Neural crest cell (in vitro differentiated cells): Measurements from ENCODE around the gene ATP7A. TPM values are rescaled to one million over a fixed set of nuclear protein-coding genes. Genes with fewer than 3 reads are reported as not detected.
"Not testable (repeated sequence)": the region's sequence is repeated elsewhere in the genome, so short reads cannot be mapped to it uniquely, and the experiment has no call there.

Source experiments
- DNase-seq: peaks from one replicate; pipeline ENCODE4 v3.0.0; 2021; ENCODE audit warnings: low read depth, mixed read lengths, low spot score
- H3K27ac Mint-ChIP-seq: one replicate; pipeline ENCODE4 v1.8.0; 2021; ENCODE audit warnings: mild to moderate bottlenecking, mixed read lengths; ENCODE audit not compliant: unreplicated experiment
- H3K27me3 Mint-ChIP-seq: 2 replicates; pipeline ENCODE4 v1.8.0; 2021; ENCODE audit warnings: low read depth, mild to moderate bottlenecking, mixed read lengths
- H3K36me3 Mint-ChIP-seq: 2 replicates; pipeline ENCODE4 v1.8.0; 2021; ENCODE audit warnings: low read depth, mild to moderate bottlenecking, mixed read lengths
- H3K4me1 Mint-ChIP-seq: 2 replicates; pipeline ENCODE4 v1.8.0; 2021; ENCODE audit warnings: mixed read lengths
- H3K4me3 Mint-ChIP-seq: one replicate; pipeline ENCODE4 v1.8.0; 2021; ENCODE audit warnings: mild to moderate bottlenecking, mixed read lengths
- H3K9me3 Mint-ChIP-seq: 2 replicates; pipeline ENCODE4 v1.8.0; 2021; ENCODE audit warnings: mixed read lengths
- total RNA-seq: library from RNA; stranded (reverse); gene quantifications from 2 replicates; pipeline ENCODE4 v1.2.1, GENCODE V29; 2021
- TF ChIP-seq, protein P1 (sequence below): fragments of 200-600 bp; sonication (generic); conservative IDR thresholded peaks from 2 replicates; pipeline ENCODE4 v1.5.0; 2021; ENCODE audit warnings: antibody characterized with exemption, mild to moderate bottlenecking

ATP7A gene
- total RNA-seq, 1 donor from 2014 or later: 9.3 TPM

DNA sequence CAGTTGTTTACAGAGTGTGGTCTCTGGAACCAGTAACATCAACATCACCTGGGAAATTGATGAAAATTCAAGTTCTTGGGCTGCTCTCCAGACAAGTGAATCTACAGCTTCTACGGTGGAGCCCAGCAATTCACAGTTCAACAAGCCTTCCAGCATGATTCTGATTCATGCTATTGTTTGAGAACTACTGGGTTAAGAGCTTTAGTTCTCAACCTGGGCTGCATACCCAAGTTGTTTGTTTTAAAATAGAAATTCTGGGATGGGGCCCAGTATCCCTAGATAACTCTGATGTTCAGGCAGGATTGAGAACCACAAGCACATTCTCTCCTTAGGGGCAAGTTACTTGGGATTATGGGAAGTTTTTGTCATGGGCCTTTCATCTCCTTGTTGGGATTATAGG, 155.6 kb downstream of the ATP7A start:
- DNase-seq: no peak
- H3K27ac Mint-ChIP-seq: no peak overlapping the region
- no peaks in the 10 kb centered on the region for H3K36me3 Mint-ChIP-seq
- H3K4me3 Mint-ChIP-seq: no peak overlapping the region
- H3K4me1 Mint-ChIP-seq: no peaks in the 10 kb centered on the region
- no peaks in the 10 kb centered on the region for H3K27me3 Mint-ChIP-seq
- TF ChIP-seq, protein P1, sequence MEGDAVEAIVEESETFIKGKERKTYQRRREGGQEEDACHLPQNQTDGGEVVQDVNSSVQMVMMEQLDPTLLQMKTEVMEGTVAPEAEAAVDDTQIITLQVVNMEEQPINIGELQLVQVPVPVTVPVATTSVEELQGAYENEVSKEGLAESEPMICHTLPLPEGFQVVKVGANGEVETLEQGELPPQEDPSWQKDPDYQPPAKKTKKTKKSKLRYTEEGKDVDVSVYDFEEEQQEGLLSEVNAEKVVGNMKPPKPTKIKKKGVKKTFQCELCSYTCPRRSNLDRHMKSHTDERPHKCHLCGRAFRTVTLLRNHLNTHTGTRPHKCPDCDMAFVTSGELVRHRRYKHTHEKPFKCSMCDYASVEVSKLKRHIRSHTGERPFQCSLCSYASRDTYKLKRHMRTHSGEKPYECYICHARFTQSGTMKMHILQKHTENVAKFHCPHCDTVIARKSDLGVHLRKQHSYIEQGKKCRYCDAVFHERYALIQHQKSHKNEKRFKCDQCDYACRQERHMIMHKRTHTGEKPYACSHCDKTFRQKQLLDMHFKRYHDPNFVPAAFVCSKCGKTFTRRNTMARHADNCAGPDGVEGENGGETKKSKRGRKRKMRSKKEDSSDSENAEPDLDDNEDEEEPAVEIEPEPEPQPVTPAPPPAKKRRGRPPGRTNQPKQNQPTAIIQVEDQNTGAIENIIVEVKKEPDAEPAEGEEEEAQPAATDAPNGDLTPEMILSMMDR: no peak
- H3K9me3 Mint-ChIP-seq: peaks cover 4% of the 10 kb centered on the region

DNA sequence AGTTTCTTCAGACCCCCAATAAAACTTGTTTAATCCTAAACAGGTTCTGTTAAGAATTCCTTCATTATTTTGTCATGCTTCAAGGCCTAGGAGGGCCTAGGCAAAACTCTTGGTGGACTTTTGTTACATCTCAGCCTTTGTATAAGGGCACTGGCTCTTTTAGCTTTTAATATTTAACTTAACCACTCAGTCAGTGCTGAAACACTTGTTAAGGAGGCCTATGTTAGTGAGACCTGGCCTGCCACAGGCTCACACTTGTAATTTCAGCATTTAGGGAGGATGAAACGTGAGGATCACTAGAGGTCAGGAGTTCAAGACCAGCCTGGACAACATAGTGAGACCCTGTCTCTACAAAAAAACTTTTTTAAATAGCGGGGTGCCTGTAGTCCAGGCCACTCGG, 160.8 kb downstream of the ATP7A start:
- H3K4me3 Mint-ChIP-seq: no peak overlapping the region
- H3K27ac Mint-ChIP-seq: no peak overlapping the region
- no peak for DNase-seq
- TF ChIP-seq, protein P1: no peak
- H3K36me3 Mint-ChIP-seq: peaks cover 4% of the 10 kb centered on the region
- no peaks in the 10 kb centered on the region for H3K4me1 Mint-ChIP-seq
- H3K9me3 Mint-ChIP-seq: peaks cover 11% of the 10 kb centered on the region
- H3K27me3 Mint-ChIP-seq: no peaks in the 10 kb centered on the region

DNA sequence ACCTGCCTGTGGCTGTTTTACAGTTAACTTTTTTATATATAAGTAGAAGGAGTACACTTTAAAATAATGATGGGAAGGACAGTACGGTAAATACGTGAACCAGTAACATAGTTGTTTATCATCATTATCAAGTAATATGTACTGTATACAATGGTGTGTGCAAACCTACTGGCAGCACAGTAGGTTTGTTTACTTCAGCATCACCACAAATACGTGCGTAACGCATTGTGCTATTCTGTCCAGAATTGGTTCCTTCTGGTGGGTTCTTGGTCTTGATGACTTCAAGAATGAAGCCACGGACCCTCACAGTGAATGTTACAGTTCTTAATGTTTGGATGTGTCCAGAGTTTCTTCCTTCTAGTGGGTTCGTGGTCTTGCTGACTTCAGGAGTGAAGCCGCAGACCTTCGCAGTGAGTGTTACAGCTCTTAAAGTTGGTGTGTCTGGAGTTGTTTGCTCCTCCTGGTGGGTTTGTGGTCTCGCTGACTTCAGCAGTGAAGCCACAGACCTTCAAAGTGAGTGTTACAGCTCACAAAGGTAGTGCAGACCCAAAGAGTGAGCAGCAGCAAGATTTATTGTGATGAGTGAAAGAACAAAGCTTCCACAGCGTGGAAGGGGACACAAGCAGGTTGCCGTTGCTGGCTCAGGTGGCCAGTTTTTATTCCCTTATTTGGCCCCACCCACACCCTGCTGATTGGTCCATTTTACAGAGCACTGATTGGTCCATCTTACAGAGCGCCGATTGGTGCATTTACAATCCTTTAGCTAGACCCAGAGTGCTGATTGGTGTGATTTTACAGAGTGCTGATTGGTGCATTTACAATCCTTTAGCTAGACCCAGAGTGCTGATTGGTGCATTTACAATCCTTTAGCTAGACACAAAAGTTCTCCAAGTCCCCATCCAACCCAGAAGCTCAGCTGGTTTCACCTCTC, 162.9 kb downstream of the ATP7A start:
- not testable (repeated sequence) for H3K4me3 Mint-ChIP-seq, DNase-seq, H3K27me3 Mint-ChIP-seq, H3K9me3 Mint-ChIP-seq, H3K27ac Mint-ChIP-seq, H3K36me3 Mint-ChIP-seq, H3K4me1 Mint-ChIP-seq

DNA sequence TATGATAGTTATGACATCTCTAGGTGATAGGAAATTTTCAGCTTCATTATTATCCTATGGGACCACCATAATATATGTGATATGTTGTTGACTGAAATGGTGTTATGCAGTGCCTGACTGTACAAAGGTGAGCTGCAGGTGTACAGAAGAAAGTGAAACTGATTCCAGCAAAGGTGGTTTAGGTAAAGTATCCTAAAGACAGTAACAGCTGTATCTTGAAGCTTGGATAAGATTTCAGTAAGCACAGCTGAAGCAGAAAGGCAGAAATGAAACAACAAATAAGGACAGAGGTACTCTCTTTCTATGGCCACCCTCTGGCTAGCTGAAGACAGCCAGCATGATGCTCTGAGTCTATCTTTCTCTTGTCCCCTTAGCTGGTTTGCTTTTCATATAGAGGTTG, 163.6 kb downstream of the ATP7A start:
- Mint-ChIP-seq H3K4me1 (no peaks in the 10 kb centered on the region), H3K27me3 (no peaks in the 10 kb centered on the region), H3K9me3 (peaks cover 8% of the 10 kb centered on the region), H3K36me3 (peaks cover 4% of the 10 kb centered on the region), H3K27ac (no peak overlapping the region), H3K4me3 (no peak overlapping the region)
- no peak for DNase-seq
- TF ChIP-seq, protein P1: no peak

DNA sequence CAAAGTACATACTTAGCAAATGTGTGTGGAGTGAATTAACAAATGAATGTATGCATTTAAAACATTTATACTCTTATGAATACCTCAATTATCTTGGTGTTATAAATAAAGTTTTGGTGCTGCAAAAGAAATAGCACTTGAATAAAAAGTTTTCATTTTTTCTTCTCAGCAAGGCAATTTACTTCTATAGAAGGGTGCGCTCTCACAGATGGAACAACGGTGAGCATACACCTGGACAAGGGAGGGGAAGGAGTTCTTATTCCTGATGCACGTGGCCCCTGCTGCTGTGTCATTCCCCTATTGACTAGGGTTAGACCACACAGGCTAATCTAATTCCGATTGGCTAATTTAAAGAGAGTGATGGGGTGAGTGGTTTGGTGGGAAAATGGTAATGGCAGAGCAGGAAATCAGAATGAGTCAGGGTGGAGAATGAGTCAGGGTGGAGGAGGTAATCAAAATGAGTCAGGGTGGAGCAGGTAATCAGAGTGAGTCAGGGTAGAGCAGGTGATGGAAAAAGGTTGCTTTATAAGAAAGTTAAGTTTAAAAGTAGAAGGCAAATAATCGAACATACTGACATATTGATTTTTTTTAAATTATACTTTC, 165.4 kb downstream of the ATP7A start:
- H3K4me3 Mint-ChIP-seq: no peak overlapping the region

DNA sequence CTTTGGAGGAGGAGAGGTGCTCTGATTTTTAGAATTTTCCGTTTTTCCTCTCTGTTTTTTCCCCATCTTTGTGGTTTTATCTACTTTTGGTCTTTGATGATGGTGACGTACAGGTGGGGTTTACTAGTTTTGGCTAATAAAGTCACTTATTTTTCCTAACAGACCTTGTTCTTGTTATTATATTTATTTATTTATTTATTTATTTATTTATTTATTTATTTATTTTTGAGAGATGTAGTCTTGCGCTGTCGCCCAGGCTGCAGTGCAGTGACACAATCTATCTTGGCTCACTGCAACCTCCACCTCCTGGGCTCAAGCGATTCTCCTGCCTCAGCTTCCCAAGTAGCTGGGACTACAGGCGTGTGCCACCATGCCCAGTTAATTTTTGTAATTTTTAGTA, 170.9 kb downstream of the ATP7A start:
- not testable (repeated sequence) for H3K9me3 Mint-ChIP-seq, H3K36me3 Mint-ChIP-seq, DNase-seq, H3K4me1 Mint-ChIP-seq, H3K27me3 Mint-ChIP-seq, H3K27ac Mint-ChIP-seq, H3K4me3 Mint-ChIP-seq

More for the DNA sequence above, 165.4 kb downstream of the ATP7A start:
- Mint-ChIP-seq H3K36me3 (peaks cover 4% of the 10 kb centered on the region), H3K27me3 (peaks cover 5% of the 10 kb centered on the region), H3K9me3 (peaks cover 8% of the 10 kb centered on the region), H3K27ac (no peak overlapping the region), H3K4me1 (no peaks in the 10 kb centered on the region)
- DNase-seq: no peak
- TF ChIP-seq, protein P1: no peak
